Measurements from ENCODE around the gene EEFSEC. TPM values are rescaled to one million over a fixed set of nuclear protein-coding genes. Genes with fewer than 3 reads are reported as not detected.

EEFSEC gene
- polyA plus RNA-seq, 1 donor from 2014 or later: 4.6 TPM

DNA sequence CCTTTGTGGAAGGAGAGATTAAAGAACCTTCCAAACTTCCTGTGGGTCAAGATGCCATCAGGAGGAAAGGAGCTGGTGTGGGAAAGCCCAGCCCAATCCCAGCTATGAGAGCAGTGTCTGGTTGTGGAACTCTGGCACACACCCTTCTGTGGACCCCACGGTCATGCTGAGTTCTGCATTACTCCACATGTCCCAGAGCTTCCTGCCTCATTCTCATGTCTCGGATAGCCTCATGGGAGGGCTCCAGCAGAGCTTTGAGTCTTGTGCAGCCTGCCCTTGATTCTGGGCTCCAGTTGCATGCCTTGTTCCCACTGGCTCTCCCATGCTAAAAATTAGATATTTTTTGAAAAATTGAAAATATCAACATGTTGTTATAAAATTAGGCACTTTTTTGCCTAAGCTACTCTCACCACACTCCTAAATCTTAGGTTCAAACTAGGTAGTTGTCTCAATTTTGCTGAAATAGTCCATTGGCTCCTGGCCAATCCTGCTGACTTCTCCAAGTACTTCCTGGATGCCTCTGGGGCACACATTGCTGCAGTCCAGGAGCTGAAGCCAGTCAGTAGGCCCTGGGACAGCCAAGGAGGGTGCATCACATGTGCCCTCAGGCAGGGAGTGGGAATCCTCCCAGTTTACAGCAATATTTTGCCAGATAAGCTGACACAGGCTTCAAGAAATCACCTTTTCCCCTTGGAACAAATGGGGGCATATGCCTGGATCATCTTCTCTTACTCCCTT, 144.3 kb downstream of the EEFSEC start:
- no peak for TF ChIP-seq TAF1 (IDR thresholded peaks at IDR 0.05; ENCODE audit: low read depth)
- H3K9ac ChIP-seq (ENCODE audit: low read length): no peak overlapping the region
- H3K9me3 ChIP-seq (ENCODE audit: low read length): no peaks in the 10 kb centered on the region
- no peak overlapping the region for H3K27ac ChIP-seq (ENCODE audit: low read length)
- no peak overlapping the region for H3K4me3 ChIP-seq (ENCODE audit: low read length)
- no peak overlapping the region for H2AFZ ChIP-seq (ENCODE audit: low read depth, low read length)
- no peaks in the 10 kb centered on the region for H3F3A ChIP-seq (ENCODE audit: insufficient read depth, low read length, poor library complexity, severe bottlenecking)
- no peaks in the 10 kb centered on the region for H3K36me3 ChIP-seq (ENCODE audit: insufficient read depth, low read length)
- H3K79me2 ChIP-seq (replicated peaks; ENCODE audit: insufficient read depth, low read length): no peaks in the 10 kb centered on the region
- no peaks in the 10 kb centered on the region for H3K9me2 ChIP-seq (ENCODE audit: insufficient read depth, low read length)
- no peaks in the 10 kb centered on the region for H4K20me1 ChIP-seq (ENCODE audit: insufficient read depth)
- no peaks in the 10 kb centered on the region for H3K27me3 ChIP-seq (ENCODE audit: insufficient read depth, low read depth, low read length)
- no peak overlapping the region for H3K4me2 ChIP-seq (ENCODE audit: low read length)

DNA sequence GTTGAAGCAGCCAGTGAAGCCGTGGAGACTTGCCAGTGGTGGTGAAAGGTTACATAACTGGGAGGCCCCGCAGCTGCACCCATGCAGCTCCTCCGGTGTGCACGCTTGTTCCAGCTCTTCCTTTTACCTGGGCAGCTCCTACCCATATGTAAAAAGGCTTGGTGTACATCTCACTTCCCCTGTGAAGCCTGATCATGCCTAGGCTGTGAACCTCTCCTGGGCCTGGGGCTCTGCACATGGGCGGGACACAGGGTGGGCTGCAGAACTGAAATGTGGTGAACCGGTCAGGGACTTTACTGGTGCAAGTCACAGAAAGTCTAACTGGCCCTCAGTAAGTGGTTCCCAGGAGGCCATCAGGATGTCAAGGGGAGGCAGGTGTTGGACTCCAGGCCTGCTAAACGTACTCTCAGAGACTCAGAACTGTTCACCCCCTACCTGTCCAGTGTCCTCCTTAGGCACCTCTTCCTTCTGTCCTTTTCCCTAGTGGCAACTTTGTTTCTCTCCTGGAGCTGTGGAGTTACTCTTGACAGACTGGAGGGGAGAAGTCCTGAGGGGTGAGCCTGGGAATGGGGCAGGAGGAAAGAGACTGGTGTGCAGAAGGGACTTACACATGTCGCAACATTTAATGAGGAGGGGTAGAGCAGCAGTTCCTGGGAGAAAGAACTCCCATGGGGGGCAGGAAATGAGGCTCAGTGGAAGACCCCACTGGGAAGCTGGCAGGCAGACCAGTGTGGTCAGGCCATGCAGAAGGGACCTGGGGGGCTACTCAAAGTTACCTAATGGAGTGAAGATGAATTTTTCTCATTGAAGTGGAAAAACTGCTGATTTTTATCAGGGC, 148.1 kb downstream of the EEFSEC start:
- H3K36me3 ChIP-seq (ENCODE audit: insufficient read depth, low read length): no peaks in the 10 kb centered on the region
- no peak overlapping the region for H3K27ac ChIP-seq (ENCODE audit: low read length)
- no peaks in the 10 kb centered on the region for H3K9me2 ChIP-seq (ENCODE audit: insufficient read depth, low read length)
- no peaks in the 10 kb centered on the region for H3K27me3 ChIP-seq (ENCODE audit: insufficient read depth, low read depth, low read length)
- no peak overlapping the region for H3K4me2 ChIP-seq (ENCODE audit: low read length)
- no peaks in the 10 kb centered on the region for H3K79me2 ChIP-seq (replicated peaks; ENCODE audit: insufficient read depth, low read length)
- H3K9me3 ChIP-seq (ENCODE audit: low read length): no peaks in the 10 kb centered on the region
- H3K9ac ChIP-seq (ENCODE audit: low read length): no peak overlapping the region
- TF ChIP-seq POLR2AphosphoS5 (IDR thresholded peaks at IDR 0.05) (no peak), EP300 (conservative IDR thresholded peaks at IDR 0.05; ENCODE audit: poor library complexity, severe bottlenecking) (no peak), EZH2 (IDR thresholded peaks at IDR 0.05; ENCODE audit: borderline replicate concordance, insufficient read depth, low read length, poor library complexity, severe bottlenecking) (no peak), RAD21 (conservative IDR thresholded peaks at IDR 0.05) (no peak), SMC3 (conservative IDR thresholded peaks at IDR 0.05; ENCODE audit: poor library complexity) (no peak), TAF1 (IDR thresholded peaks at IDR 0.05; ENCODE audit: low read depth) (no peak), MXI1 (conservative IDR thresholded peaks at IDR 0.05; ENCODE audit: poor library complexity, severe bottlenecking) (no peak)
- TF ChIP-seq, protein P1, sequence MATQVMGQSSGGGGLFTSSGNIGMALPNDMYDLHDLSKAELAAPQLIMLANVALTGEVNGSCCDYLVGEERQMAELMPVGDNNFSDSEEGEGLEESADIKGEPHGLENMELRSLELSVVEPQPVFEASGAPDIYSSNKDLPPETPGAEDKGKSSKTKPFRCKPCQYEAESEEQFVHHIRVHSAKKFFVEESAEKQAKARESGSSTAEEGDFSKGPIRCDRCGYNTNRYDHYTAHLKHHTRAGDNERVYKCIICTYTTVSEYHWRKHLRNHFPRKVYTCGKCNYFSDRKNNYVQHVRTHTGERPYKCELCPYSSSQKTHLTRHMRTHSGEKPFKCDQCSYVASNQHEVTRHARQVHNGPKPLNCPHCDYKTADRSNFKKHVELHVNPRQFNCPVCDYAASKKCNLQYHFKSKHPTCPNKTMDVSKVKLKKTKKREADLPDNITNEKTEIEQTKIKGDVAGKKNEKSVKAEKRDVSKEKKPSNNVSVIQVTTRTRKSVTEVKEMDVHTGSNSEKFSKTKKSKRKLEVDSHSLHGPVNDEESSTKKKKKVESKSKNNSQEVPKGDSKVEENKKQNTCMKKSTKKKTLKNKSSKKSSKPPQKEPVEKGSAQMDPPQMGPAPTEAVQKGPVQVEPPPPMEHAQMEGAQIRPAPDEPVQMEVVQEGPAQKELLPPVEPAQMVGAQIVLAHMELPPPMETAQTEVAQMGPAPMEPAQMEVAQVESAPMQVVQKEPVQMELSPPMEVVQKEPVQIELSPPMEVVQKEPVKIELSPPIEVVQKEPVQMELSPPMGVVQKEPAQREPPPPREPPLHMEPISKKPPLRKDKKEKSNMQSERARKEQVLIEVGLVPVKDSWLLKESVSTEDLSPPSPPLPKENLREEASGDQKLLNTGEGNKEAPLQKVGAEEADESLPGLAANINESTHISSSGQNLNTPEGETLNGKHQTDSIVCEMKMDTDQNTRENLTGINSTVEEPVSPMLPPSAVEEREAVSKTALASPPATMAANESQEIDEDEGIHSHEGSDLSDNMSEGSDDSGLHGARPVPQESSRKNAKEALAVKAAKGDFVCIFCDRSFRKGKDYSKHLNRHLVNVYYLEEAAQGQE (IDR thresholded peaks at IDR 0.05; ENCODE audit: borderline replicate concordance): no peak
- TF ChIP-seq, protein P2, sequence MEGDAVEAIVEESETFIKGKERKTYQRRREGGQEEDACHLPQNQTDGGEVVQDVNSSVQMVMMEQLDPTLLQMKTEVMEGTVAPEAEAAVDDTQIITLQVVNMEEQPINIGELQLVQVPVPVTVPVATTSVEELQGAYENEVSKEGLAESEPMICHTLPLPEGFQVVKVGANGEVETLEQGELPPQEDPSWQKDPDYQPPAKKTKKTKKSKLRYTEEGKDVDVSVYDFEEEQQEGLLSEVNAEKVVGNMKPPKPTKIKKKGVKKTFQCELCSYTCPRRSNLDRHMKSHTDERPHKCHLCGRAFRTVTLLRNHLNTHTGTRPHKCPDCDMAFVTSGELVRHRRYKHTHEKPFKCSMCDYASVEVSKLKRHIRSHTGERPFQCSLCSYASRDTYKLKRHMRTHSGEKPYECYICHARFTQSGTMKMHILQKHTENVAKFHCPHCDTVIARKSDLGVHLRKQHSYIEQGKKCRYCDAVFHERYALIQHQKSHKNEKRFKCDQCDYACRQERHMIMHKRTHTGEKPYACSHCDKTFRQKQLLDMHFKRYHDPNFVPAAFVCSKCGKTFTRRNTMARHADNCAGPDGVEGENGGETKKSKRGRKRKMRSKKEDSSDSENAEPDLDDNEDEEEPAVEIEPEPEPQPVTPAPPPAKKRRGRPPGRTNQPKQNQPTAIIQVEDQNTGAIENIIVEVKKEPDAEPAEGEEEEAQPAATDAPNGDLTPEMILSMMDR (IDR thresholded peaks at IDR 0.05; ENCODE audit: poor library complexity, severe bottlenecking): no peak
- H3F3A ChIP-seq (ENCODE audit: insufficient read depth, low read length, poor library complexity, severe bottlenecking): no peaks in the 10 kb centered on the region
- H3K4me3 ChIP-seq (ENCODE audit: low read length): no peak overlapping the region
- no peaks in the 10 kb centered on the region for H4K20me1 ChIP-seq (ENCODE audit: insufficient read depth)
- no peak overlapping the region for H2AFZ ChIP-seq (ENCODE audit: low read depth, low read length)

Data from neural cell (in vitro differentiated cells).